Nephron progenitor cell (in vitro differentiated cells): ENCODE data around the gene SH3TC2.
A peak's percentile ranks its signal among the peaks of the same experiment; 100 is the strongest.

Experiments
- DNase-seq: peaks from one replicate; pipeline ENCODE4 v3.0.0; 2021
- H3K27ac Mint-ChIP-seq: 2 replicates; pipeline ENCODE4 v1.8.0; 2021; ENCODE audit warnings: mild to moderate bottlenecking, moderate library complexity, mixed read lengths
- H3K27me3 Mint-ChIP-seq: 2 replicates; pipeline ENCODE4 v1.8.0; 2021; ENCODE audit warnings: mild to moderate bottlenecking, low read depth, mixed read lengths; ENCODE audit not compliant: poor library complexity
- H3K36me3 Mint-ChIP-seq: 2 replicates; pipeline ENCODE4 v1.8.0; 2021; ENCODE audit warnings: low read depth, mixed read lengths
- H3K4me1 Mint-ChIP-seq: 2 replicates; pipeline ENCODE4 v1.8.0; 2021; ENCODE audit warnings: mixed read lengths
- H3K4me3 Mint-ChIP-seq: 2 replicates; pipeline ENCODE4 v1.8.0; 2021; ENCODE audit warnings: mild to moderate bottlenecking, moderate library complexity, mixed read lengths
- H3K9me3 Mint-ChIP-seq: 2 replicates; pipeline ENCODE4 v1.8.0; 2021; ENCODE audit warnings: mild to moderate bottlenecking, moderate library complexity, mixed read lengths
- TF ChIP-seq, protein P1 (sequence below): fragments of 200-600 bp; sonication (generic); IDR thresholded peaks from 2 replicates; pipeline ENCODE4 v1.5.0; 2021; ENCODE audit warnings: antibody characterized with exemption

The SH3TC2 gene

DNA sequence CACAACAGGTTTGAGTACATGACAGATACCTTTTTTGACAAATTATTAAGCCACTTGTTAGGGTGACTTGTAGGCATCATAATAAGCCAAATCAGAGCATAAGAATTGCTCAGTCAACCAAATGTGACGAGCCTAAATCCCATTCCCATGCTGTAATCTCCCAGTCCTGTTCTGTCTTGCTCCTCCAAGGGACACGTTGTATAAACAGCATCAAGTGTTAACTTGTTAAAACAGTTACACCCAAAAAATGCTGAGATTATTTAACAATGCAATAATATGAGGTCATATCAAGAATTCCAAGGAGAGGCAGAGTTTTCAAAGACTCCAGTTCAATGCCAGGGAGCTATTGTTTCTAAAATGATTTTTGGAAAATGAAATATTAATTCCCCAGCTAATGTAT is 76.2 kb downstream of the SH3TC2 start:
- DNase-seq = no peak
- no peaks in the 10 kb centered on the region for H3K4me1 Mint-ChIP-seq
- H3K27me3 Mint-ChIP-seq = peaks cover 11% of the 10 kb centered on the region
- H3K9me3 Mint-ChIP-seq = no peaks in the 10 kb centered on the region
- H3K4me3 Mint-ChIP-seq = no peak overlapping the region
- no peaks in the 10 kb centered on the region for H3K36me3 Mint-ChIP-seq
- no peak overlapping the region for H3K27ac Mint-ChIP-seq
- TF ChIP-seq, protein P1, sequence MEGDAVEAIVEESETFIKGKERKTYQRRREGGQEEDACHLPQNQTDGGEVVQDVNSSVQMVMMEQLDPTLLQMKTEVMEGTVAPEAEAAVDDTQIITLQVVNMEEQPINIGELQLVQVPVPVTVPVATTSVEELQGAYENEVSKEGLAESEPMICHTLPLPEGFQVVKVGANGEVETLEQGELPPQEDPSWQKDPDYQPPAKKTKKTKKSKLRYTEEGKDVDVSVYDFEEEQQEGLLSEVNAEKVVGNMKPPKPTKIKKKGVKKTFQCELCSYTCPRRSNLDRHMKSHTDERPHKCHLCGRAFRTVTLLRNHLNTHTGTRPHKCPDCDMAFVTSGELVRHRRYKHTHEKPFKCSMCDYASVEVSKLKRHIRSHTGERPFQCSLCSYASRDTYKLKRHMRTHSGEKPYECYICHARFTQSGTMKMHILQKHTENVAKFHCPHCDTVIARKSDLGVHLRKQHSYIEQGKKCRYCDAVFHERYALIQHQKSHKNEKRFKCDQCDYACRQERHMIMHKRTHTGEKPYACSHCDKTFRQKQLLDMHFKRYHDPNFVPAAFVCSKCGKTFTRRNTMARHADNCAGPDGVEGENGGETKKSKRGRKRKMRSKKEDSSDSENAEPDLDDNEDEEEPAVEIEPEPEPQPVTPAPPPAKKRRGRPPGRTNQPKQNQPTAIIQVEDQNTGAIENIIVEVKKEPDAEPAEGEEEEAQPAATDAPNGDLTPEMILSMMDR = no peak

GRCh38 chr5:148984345-148984744 is 78.5 kb downstream of the SH3TC2 start:
- H3K36me3 Mint-ChIP-seq = no peaks in the 10 kb centered on the region
- no peak overlapping the region for H3K27ac Mint-ChIP-seq
- H3K4me3 Mint-ChIP-seq = no peak overlapping the region
- H3K27me3 Mint-ChIP-seq = peaks cover 8% of the 10 kb centered on the region
- no peak for DNase-seq
- H3K9me3 Mint-ChIP-seq = no peaks in the 10 kb centered on the region
- no peaks in the 10 kb centered on the region for H3K4me1 Mint-ChIP-seq
- TF ChIP-seq, protein P1 = no peak

GRCh38 chr5:148981353-148981752 is 81.5 kb downstream of the SH3TC2 start:
- Mint-ChIP-seq H3K27me3 (peaks cover 11% of the 10 kb centered on the region), H3K4me3 (no peak overlapping the region), H3K27ac (no peak overlapping the region), H3K4me1 (peaks cover 8% of the 10 kb centered on the region), H3K9me3 (no peaks in the 10 kb centered on the region), H3K36me3 (no peaks in the 10 kb centered on the region)
- TF ChIP-seq, protein P1 = no peak
- no peak for DNase-seq

- H3K27ac Mint-ChIP-seq = no peak overlapping the region
- H3K9me3 Mint-ChIP-seq = no peaks in the 10 kb centered on the region
- no peak for DNase-seq
- TF ChIP-seq, protein P1 = no peak
- H3K4me3 Mint-ChIP-seq = no peak overlapping the region
- H3K4me1 Mint-ChIP-seq = peaks cover 8% of the 10 kb centered on the region
- peaks cover 11% of the 10 kb centered on the region for H3K27me3 Mint-ChIP-seq
- H3K36me3 Mint-ChIP-seq = no peaks in the 10 kb centered on the region
Observed at GRCh38 chr5:148980731-148981130, 82.1 kb downstream of the SH3TC2 start.

- Mint-ChIP-seq H3K9me3 (no peaks in the 10 kb centered on the region), H3K4me3 (no peak overlapping the region), H3K27me3 (peaks cover 14% of the 10 kb centered on the region), H3K4me1 (peaks cover 8% of the 10 kb centered on the region), H3K36me3 (no peaks in the 10 kb centered on the region), H3K27ac (no peak overlapping the region)
- no peak for DNase-seq
- TF ChIP-seq, protein P1 = no peak
Observed at GRCh38 chr5:148979083-148979723, 83.7 kb downstream of the SH3TC2 start.

DNA sequence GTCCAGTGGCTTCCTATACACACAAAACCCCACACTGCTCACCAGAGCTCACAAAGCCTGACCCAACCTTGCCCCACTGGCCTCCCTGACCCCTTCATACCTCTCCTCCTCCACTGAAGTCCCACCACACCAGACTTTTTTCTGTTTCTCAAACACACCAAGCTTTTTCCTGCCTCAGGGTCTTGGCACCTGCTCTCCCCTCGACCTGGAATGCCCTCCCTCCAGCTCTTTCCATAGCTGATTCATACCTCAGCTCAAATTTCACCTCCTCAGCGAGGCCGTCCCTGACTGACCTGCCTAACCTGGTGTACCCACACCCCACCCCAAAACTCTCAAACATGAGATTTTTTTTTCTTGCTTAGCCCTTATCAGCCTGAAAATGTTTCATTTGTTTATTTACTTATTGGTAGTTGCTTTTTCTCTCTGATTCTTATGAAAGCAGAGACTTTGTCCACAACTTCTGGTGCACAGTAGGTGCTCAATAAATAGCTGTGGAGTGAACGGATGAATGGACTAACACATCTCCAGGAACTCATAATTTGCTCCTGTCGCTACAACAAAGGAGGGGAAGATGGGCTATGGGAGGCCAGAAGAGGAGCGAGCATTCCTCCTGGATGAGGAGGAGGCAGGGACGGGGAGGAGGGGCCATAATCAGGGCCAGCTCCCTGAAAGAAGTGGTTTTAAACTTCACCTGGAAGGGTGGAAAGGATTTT is 84.3 kb downstream of the SH3TC2 start:
- H3K27ac Mint-ChIP-seq = peak overlapping the region; percentile 3
- no peak for DNase-seq
- TF ChIP-seq, protein P1 = no peak
- peaks cover 14% of the 10 kb centered on the region for H3K27me3 Mint-ChIP-seq
- H3K4me1 Mint-ChIP-seq = peaks cover 8% of the 10 kb centered on the region
- H3K4me3 Mint-ChIP-seq = no peak overlapping the region
- H3K9me3 Mint-ChIP-seq = no peaks in the 10 kb centered on the region
- H3K36me3 Mint-ChIP-seq = no peaks in the 10 kb centered on the region
